Ishikawa (cell line): ENCODE results near the gene SMIM17.

ENCODE experiments used
- CEBPB ChIP-seq: IDR thresholded peaks from 2 replicates; pipeline ENCODE4 v1.6.1; 2012
- CREB1 ChIP-seq: IDR thresholded peaks from 2 replicates; pipeline ENCODE4 v1.6.1; 2012; ENCODE audit warnings: low read depth
- EP300 ChIP-seq: IDR thresholded peaks from 2 replicates; pipeline ENCODE4 v1.6.1; 2012; ENCODE audit warnings: borderline replicate concordance
- NFIC ChIP-seq: IDR thresholded peaks from 2 replicates; pipeline ENCODE4 v1.6.1; 2012
- REST ChIP-seq: IDR thresholded peaks from 2 replicates; pipeline ENCODE4 v1.6.1; 2012; ENCODE audit warnings: low read depth, mild to moderate bottlenecking
- TAF1 ChIP-seq: IDR thresholded peaks from 2 replicates; pipeline ENCODE4 v1.6.1; 2012; ENCODE audit warnings: low read depth, mild to moderate bottlenecking
- TEAD4 ChIP-seq: IDR thresholded peaks from 2 replicates; pipeline ENCODE4 v1.6.1; 2012
- USF1 ChIP-seq: IDR thresholded peaks from 2 replicates; pipeline ENCODE4 v1.6.1; 2012
- YY1 ChIP-seq: IDR thresholded peaks from 2 replicates; pipeline ENCODE4 v1.6.1; 2012; ENCODE audit warnings: low read depth
- ZBTB7A ChIP-seq: IDR thresholded peaks from 2 replicates; pipeline ENCODE4 v1.6.1; 2012; ENCODE audit warnings: low read depth

- TF ChIP-seq CEBPB (no peak), EP300 (no peak), TAF1 (no peak), TEAD4 (no peak), NFIC (no peak), USF1 (no peak), CREB1 (no peak), YY1 (no peak), ZBTB7A (no peak), REST (no peak)
Observed at GRCh38 chr19:56667311-56667870, 24.4 kb downstream of the SMIM17 start.
